Peyer's patch (tissue), 4 donors: ENCODE data around the gene MNS1.

Source experiments
- CTCF ChIP-seq, 6 experiments: fragments of 450-650 bp in 4 of 6; fragments of 200-600 bp in 2 of 6; sonication (generic) in 1 of 6; IDR thresholded peaks; one replicate each; pipeline ENCODE4 v1.5.1; 2017 to 2019; ENCODE audit warnings: antibody characterized with exemption in 6 of 6, mild to moderate bottlenecking in 3 of 6, moderate library complexity in 1 of 6
- POLR2A ChIP-seq, 2 donors: fragments of 450-650 bp; IDR thresholded peaks; one replicate each; pipeline ENCODE4 v1.5.1; 2017; ENCODE audit warnings: antibody characterized with exemption in 2 of 2, mild to moderate bottlenecking in 2 of 2, moderate library complexity in 2 of 2

DNA sequence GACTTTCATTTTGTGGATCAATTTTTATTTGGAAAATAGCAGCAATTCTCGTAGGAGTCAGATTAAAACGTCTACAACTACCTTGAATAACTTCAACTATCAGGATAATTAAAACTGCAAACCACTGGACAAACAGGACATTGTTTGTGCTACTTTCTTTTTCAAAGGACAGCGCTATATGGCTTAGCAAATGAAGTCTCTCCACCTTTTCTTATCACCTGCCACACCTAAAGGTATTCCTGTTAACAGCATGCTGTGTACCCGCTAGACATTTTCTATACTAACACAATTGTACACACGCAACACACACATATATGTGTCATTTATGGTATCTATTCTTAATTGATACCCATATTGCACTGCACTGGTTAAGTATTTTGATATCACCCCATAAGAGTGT lies 19.2 kb downstream of the MNS1 start:
- no peak for TF ChIP-seq POLR2A (IDR thresholded peaks at IDR 0.05)
- TF ChIP-seq CTCF (IDR thresholded peaks at IDR 0.05) = no peak
